GM12878 (cell line): ENCODE measurements around the gene APOO. TPM values are rescaled to one million over a fixed set of nuclear protein-coding genes. Genes with fewer than 3 reads are reported as not detected.

ENCODE experiments used
- ATAC-seq: fragments of 200-7000 bp; cut with Tn5 transposase; 3 replicates; pipeline ENCODE4 v1.9.1; 2020; ENCODE audit warnings: mild to moderate bottlenecking, moderate library complexity
- Bru-seq: library from RNA; stranded (reverse); fragments of 400-500 nt; gene quantifications from one replicate; lab custom pipeline; 2021; lab: Mats Ljungman, UMichigan
- BruChase-seq, 2 experiments: library from RNA; stranded (reverse); fragments of 400-500 nt; gene quantifications; one replicate each; lab custom pipeline; 2021; lab: Mats Ljungman, UMichigan
- BruUV-seq: library from RNA; stranded (reverse); fragments of 400-500 nt; replicated peaks from 2 replicates; lab custom pipeline; 2021; lab: Mats Ljungman, UMichigan
- CTCF ChIA-PET: fragments of 300-600 bp; sonication (Branson Sonifier 250); formaldehyde crosslinking; extraction: SDS; loops from one replicate; lab custom pipeline; 2021; ENCODE audit warnings: inconsistent platforms; lab: Yijun Ruan, JAX
- POLR2A ChIA-PET: fragments of 350-600 bp; formaldehyde crosslinking; extraction: SDS; loops from one replicate; lab custom pipeline; 2021; ENCODE audit warnings: inconsistent platforms; lab: Charles Lee
- RAD21 ChIA-PET: fragments of 300-600 bp; sonication (Branson Sonifier 250); formaldehyde crosslinking; loops from one replicate; lab custom pipeline; 2023; ENCODE audit warnings: antibody characterized with exemption; ENCODE audit not compliant: unreplicated experiment; lab: Charles Lee
- SMC1A ChIA-PET: fragments of 300-600 bp; sonication (Branson Sonifier 250); formaldehyde crosslinking; loops from one replicate; lab custom pipeline; 2023; ENCODE audit not compliant: unreplicated experiment, uncharacterized antibody; lab: Charles Lee
- DNase-seq: peaks from one replicate; pipeline ENCODE4 v3.0.0-alpha.2; 2011; ENCODE audit warnings: low read depth, low spot score
- FAIRE-seq: peaks from 3 replicates; lab custom pipeline; 2011; peaks lifted over from hg19 to GRCh38; lab: Jason Lieb, UNC
- H2AFZ ChIP-seq: 2 replicates; pipeline ENCODE4 v1.6.0; 2011; ENCODE audit warnings: low read depth, low read length, control low read depth; ENCODE audit not compliant: control insufficient read depth
- H3K27ac ChIP-seq: 2 replicates; pipeline ENCODE4 v1.5.1; 2011; ENCODE audit warnings: control low read depth; ENCODE audit not compliant: control insufficient read depth, insufficient read depth
- H3K27me3 ChIP-seq, 2 experiments: replicated peaks in 1 of 2; 2 replicates each; pipeline versions ENCODE4 v1.6.0 to v1.6.1; 2011; ENCODE audit warnings: low read length in 1 of 2; ENCODE audit not compliant: control insufficient read depth in 2 of 2, insufficient read depth in 2 of 2
- H3K36me3 ChIP-seq, 2 experiments: 2 replicates each; pipeline ENCODE4 v1.5.1; 2011; ENCODE audit warnings: low read length in 1 of 2; ENCODE audit not compliant: control insufficient read depth in 2 of 2, insufficient read depth in 2 of 2
- H3K4me1 ChIP-seq: 2 replicates; pipeline ENCODE4 v1.6.1; 2011; ENCODE audit warnings: mild to moderate bottlenecking, low read length, moderate library complexity, mixed read lengths; ENCODE audit not compliant: control insufficient read depth, insufficient read depth
- H3K4me2 ChIP-seq: 2 replicates; pipeline ENCODE4 v1.6.0; 2011; ENCODE audit warnings: control low read depth; ENCODE audit not compliant: control insufficient read depth, insufficient read depth
- H3K4me3 ChIP-seq: fragments of 200-600 bp; sonication (generic); 2 replicates; pipeline ENCODE4 v1.5.1; 2016
- H3K79me2 ChIP-seq: 2 replicates; pipeline ENCODE4 v1.6.0; 2011; ENCODE audit warnings: low read length; ENCODE audit not compliant: control insufficient read depth, insufficient read depth
- H3K9ac ChIP-seq: 2 replicates; pipeline ENCODE4 v1.8.0; 2011; ENCODE audit warnings: low read length, control low read depth, mixed read lengths; ENCODE audit not compliant: control insufficient read depth, insufficient read depth
- H3K9me3 ChIP-seq: replicated peaks from 3 replicates; pipeline ENCODE4 v1.5.1; 2011; ENCODE audit warnings: mild to moderate bottlenecking, low read length; ENCODE audit not compliant: control insufficient read depth, insufficient read depth
- H4K20me1 ChIP-seq: 2 replicates; pipeline ENCODE4 v1.6.0; 2011; ENCODE audit not compliant: control insufficient read depth, insufficient read depth
- ATF3 ChIP-seq: IDR thresholded peaks from 2 replicates; pipeline ENCODE4 v1.6.1; 2011; ENCODE audit warnings: low read depth, mild to moderate bottlenecking, low read length, moderate library complexity, borderline replicate concordance; ENCODE audit errors: extremely low read depth
- BCL3 ChIP-seq: IDR thresholded peaks from 2 replicates; pipeline ENCODE4 v1.6.1; 2011; ENCODE audit warnings: borderline replicate concordance, low read depth, mild to moderate bottlenecking, moderate library complexity, low read length; ENCODE audit not compliant: insufficient read depth, poor library complexity, severe bottlenecking
- CEBPB ChIP-seq, 2 experiments: fragments of 150-350 bp in 1 of 2; IDR thresholded peaks; 2 replicates each; pipeline ENCODE4 v1.6.1; 2012 to 2014; ENCODE audit warnings: low read depth in 2 of 2, low read length in 2 of 2, borderline replicate concordance in 1 of 2, inconsistent platforms in 1 of 2
- CHD1 ChIP-seq: IDR thresholded peaks from 2 replicates; pipeline ENCODE4 v1.6.1; 2012; ENCODE audit warnings: low read depth, low read length, improper control_type of control experiment
- GABPA ChIP-seq: IDR thresholded peaks from 2 replicates; pipeline ENCODE4 v1.6.1; 2014; ENCODE audit warnings: antibody characterized with exemption, low read depth, mild to moderate bottlenecking, inconsistent platforms
- HDAC6 ChIP-seq: fragments of 200-600 bp; sonication (generic); IDR thresholded peaks from one replicate; pipeline ENCODE4 v1.8.0; 2017; ENCODE audit warnings: antibody characterized with exemption; ENCODE audit not compliant: unreplicated experiment
- IRF3 ChIP-seq: fragments of 450-650 bp; IDR thresholded peaks from 2 replicates; pipeline ENCODE4 v1.6.1; 2014; ENCODE audit warnings: mild to moderate bottlenecking
- RAD51 ChIP-seq: fragments of 450-650 bp; IDR thresholded peaks from 2 replicates; pipeline ENCODE4 v1.6.1; 2016; ENCODE audit warnings: moderate library complexity, mild to moderate bottlenecking, inconsistent platforms
- RBBP5 ChIP-seq: fragments of 200-600 bp; sonication (generic); conservative IDR thresholded peaks from 2 replicates; pipeline ENCODE4 v1.6.1; 2016
- SIX5 ChIP-seq: IDR thresholded peaks from 2 replicates; pipeline ENCODE4 v1.6.1; 2011; ENCODE audit warnings: mild to moderate bottlenecking, low read depth, low read length, moderate library complexity; ENCODE audit not compliant: severe bottlenecking
- SMAD1 ChIP-seq: fragments of 450-650 bp; IDR thresholded peaks from 2 replicates; pipeline ENCODE4 v1.6.1; 2018; ENCODE audit warnings: mild to moderate bottlenecking, low read depth; ENCODE audit not compliant: partially characterized antibody
- SP1 ChIP-seq: IDR thresholded peaks from one replicate; pipeline ENCODE4 v1.6.1; 2011; ENCODE audit warnings: low read depth, low read length
- WGBS: methylation state at CpG from one replicate; pipeline ENCODE4 v1.1.6; 2016; ENCODE audit warnings: low lambda C conversion rate; ENCODE audit not compliant: insufficient replicate concordance, insufficient coverage; ENCODE audit errors: missing lambda C conversion rate; 5-methylcytosine and 5-hydroxymethylcytosine counted together
- in situ Hi-C: fragments of 300-500 bp; cut with MboI; formaldehyde crosslinking; loops from 9 replicates; pipeline ENCODE4 v1.14.3; 2018; ENCODE audit warnings: mixed read lengths
- intact Hi-C: fragments of 100-400 bp; cut with micrococcal nuclease; formaldehyde crosslinking; loops from one replicate; pipeline ENCODE4 v1.14.2; 2022; ENCODE audit not compliant: unreplicated experiment
- long read RNA-seq, 2 experiments: library from polyadenylated mRNA; unstranded; transcript quantifications; one replicate each; pipeline ENCODE4 v2.0.0, GENCODE V29; 2019 to 2020
- polyA minus RNA-seq, 3 experiments: library from RNA; depleted of rRNA, polyadenylated mRNA; stranded (reverse); fragments of >200 nt; gene quantifications; 2 replicates each; pipeline ENCODE4 v1.2.3, GENCODE V29; 2011
- polyA plus RNA-seq, 11 experiments: library from polyadenylated mRNA; depleted of rRNA in 4 of 11; unstranded in 6 of 11; stranded (reverse) in 5 of 11; fragments of >200 nt; fragmentation: Nextera tagmentation in 4 of 11; fragmentation: Illumina TruSeq in 1 of 11; extraction: Ambion mirVana in 4 of 11; extraction: Trizol in 1 of 11; gene quantifications; 1 replicate in 1 of 11; 2 replicates in 10 of 11; pipeline versions ENCODE4 v1.2.1 to v1.2.3, GENCODE V29; 2011 to 2016; ENCODE audit warnings: inconsistent platforms in 2 of 11, missing spikeins in 2 of 11, low read depth in 1 of 11
- total RNA-seq, 4 experiments: library from RNA; depleted of rRNA in 3 of 4; stranded (reverse); fragments of >200 nt in 3 of 4; fragmentation: Illumina TruSeq in 1 of 4; extraction: Trizol in 1 of 4; gene quantifications; 2 replicates each; pipeline versions ENCODE4 v1.2.1 to v1.2.3, GENCODE V29; 2013 to 2021

APOO gene
- total RNA-seq (2013; cell fraction: nucleolus; rRNA removed), result 8.2 and 9.6 TPM in 2 replicates
- total RNA-seq (2014; rRNA removed) (20.7 and 24.7 TPM in 2 replicates), total RNA-seq (2014; rRNA removed; fragmentation: Illumina TruSeq; extraction: Trizol) (22.1 and 23.8 TPM in 2 replicates), total RNA-seq (2021) (25.7 and 32.0 TPM in 2 replicates), polyA plus RNA-seq (2011; rRNA removed) (41.0 and 66.9 TPM in 2 replicates), polyA plus RNA-seq (2014; fragmentation: Illumina TruSeq; extraction: Trizol) (30.0 and 36.4 TPM in 2 replicates), polyA plus RNA-seq (2014; fragmentation: Nextera tagmentation; extraction: Ambion mirVana) (10 to 100 TPM; 41.8 to 42.9 TPM), polyA plus RNA-seq (2014; rRNA removed) (23.8 and 27.3 TPM in 2 replicates), polyA plus RNA-seq (2016; fragmentation: Nextera tagmentation; extraction: Ambion mirVana) (10 to 100 TPM; 66.8 to 68.7 TPM), polyA minus RNA-seq (2011; rRNA and poly(A)+ RNA removed) (14.8 and 15.1 TPM in 2 replicates), Bru-seq, nascent RNA (percentile 49 among the genes with signal in this experiment), BruChase-seq, experiment 1, labeled RNA remaining after a 6-hour chase (percentile 51 among the genes with signal in this experiment), BruChase-seq, experiment 2, labeled RNA remaining after a 2-hour chase (percentile 48 among the genes with signal in this experiment)
- 17.9 TPM for polyA plus RNA-seq (2011; ENCODE audit: low read depth)
- polyA plus RNA-seq (2011; cell fraction: cytosol; rRNA removed), result 30.6 and 41.1 TPM in 2 replicates
- 13.1 and 13.7 TPM in 2 replicates for polyA plus RNA-seq (2011; cell fraction: nucleus; rRNA removed)
- 21.6 and 22.7 TPM in 2 replicates for polyA plus RNA-seq (2012)
- 6.5 and 7.9 TPM in 2 replicates for polyA minus RNA-seq (2011; cell fraction: cytosol; rRNA and poly(A)+ RNA removed)
- 5.0 and 7.5 TPM in 2 replicates for polyA minus RNA-seq (2011; cell fraction: nucleus; rRNA and poly(A)+ RNA removed)
- long read RNA-seq, experiment 1, transcript APOO-201 (9 exons, 1,118 nt), result major isoform, 17 of 28 reads
- long read RNA-seq, experiment 1, partial matches to known transcripts, result 0 of 28 reads
- long read RNA-seq, experiment 1, other reads (novel, unspliced or antisense), result 10 of 28 reads
- long read RNA-seq, experiment 2, transcript APOO-201 (9 exons, 1,118 nt), result major isoform, 35 of 94 reads
- long read RNA-seq, experiment 2, partial matches to known transcripts, result 4 of 94 reads
- long read RNA-seq, experiment 2, other reads (novel, unspliced or antisense), result 54 of 94 reads

GRCh38 chrX:23907498-23908218 lies at the start of gene APOO, which contains the start of gene CXorf58:
TSS of gene APOO (minus strand) at chrX:23907938. CDS start at chrX:23907702, 236 bp downstream.
TSS of gene CXorf58 (plus strand) at chrX:23908006. CDS start at chrX:23910303, 2,297 bp downstream.
- intact Hi-C loops, result loop anchor here (1.0 to 5.0 kb wide), 3 partner anchors 115 to 335 kb away; partner anchors contain the start of gene EIF2S3
- FAIRE-seq (no peak), DNase-seq (peak; percentile 54), ATAC-seq (peak; percentile 95)
- Histone ChIP-seq H4K20me1 (no peaks in the 10 kb centered on the region), H3K9me3 (no peaks in the 10 kb centered on the region), H3K27ac (peak within 1 kb of the TSS; percentile 73), H3K4me3 (peak within 1 kb of the TSS; percentile 78), H3K79me2 (peaks cover 6% of the 10 kb centered on the region), H3K27me3 (no peaks in the 10 kb centered on the region), H2AFZ (peak within 1 kb of the TSS; percentile 64), H3K9ac (peak within 1 kb of the TSS; percentile 81), H3K36me3 (no peaks in the 10 kb centered on the region), H3K4me2 (peak within 1 kb of the TSS; percentile 45), H3K4me1 (no peaks in the 10 kb centered on the region; the same call in 1 of the 2 replicates)
- POLR2A ChIA-PET, result interaction anchor here (0.5 to 4.8 kb wide), 6 partner anchors 95 to 219 kb away, joined by 3 to 31 read pairs (median 4); partner anchors contain the start of genes ACOT9, EIF2S3 and KLHL15
- CTCF ChIA-PET, result interaction anchor here (0.6 to 4.4 kb wide), 9 partner anchors 30 to 212 kb away, joined by 3 to 39 read pairs (median 3); partner anchors contain the start of genes EIF2S3, KLHL15 and SAT1
- RAD21 ChIA-PET, result interaction anchor here (0.6 to 3.9 kb wide), 5 partner anchors 10 to 147 kb away, joined by 3 to 44 read pairs (median 4); partner anchors contain the start of genes EIF2S3 and SAT1
- in situ Hi-C loops, result loop anchor here (10.0 kb wide), 2 partner anchors 153 to 1923 kb away; no protein-coding TSS in a partner anchor
- SMC1A ChIA-PET, result interaction anchor here (1.0 to 5.0 kb wide), 7 partner anchors 118 to 335 kb away, joined by 3 to 37 read pairs (median 5); partner anchors contain the start of genes EIF2S3 and SAT1
- BruUV-seq, result no TSS peak
- WGBS, result 40% methylated on average over 68 of the region's 81 CpGs
- TF ChIP-seq BCL3 (no peak), SMAD1 (no peak), SP1 (peak; percentile 34), SIX5 (no peak), HDAC6 (no peak), RBBP5 (no peak), RAD51 (no peak), CEBPB (IDR thresholded peaks at IDR 0.05; ENCODE audit: borderline replicate concordance in 1 of 2, low read depth in 2 of 2, low read length in 2 of 2) (no peak), CHD1 (no peak), GABPA (0 out of 2 replicates have a peak, but pooled peaks have one; percentile 20), IRF3 (no peak), ATF3 (no peak)
